PC-3 (cell line): ENCODE measurements around the gene JAKMIP1.

Experiments used
- CTCF ChIP-seq: fragments of 300-600 bp; sonication (generic); conservative IDR thresholded peaks from 2 replicates; pipeline ENCODE4 v1.5.1; 2017; ENCODE audit warnings: antibody characterized with exemption, low read depth, mild to moderate bottlenecking, low read length
- EZH2 ChIP-seq: fragments of 300-600 bp; sonication (generic); IDR thresholded peaks from one replicate; pipeline ENCODE4 v1.6.1; 2017; ENCODE audit warnings: antibody characterized with exemption, mild to moderate bottlenecking, low read length; ENCODE audit not compliant: unreplicated experiment
- EZH2phosphoT487 ChIP-seq: fragments of 300-600 bp; sonication (generic); IDR thresholded peaks from 2 replicates; pipeline ENCODE4 v1.6.1; 2018; ENCODE audit warnings: mild to moderate bottlenecking, antibody characterized with exemption, low read length, borderline replicate concordance

GRCh38 chr4:6184169-6184568 lies 16.2 kb downstream of the JAKMIP1 start:
- TF ChIP-seq CTCF (no peak), EZH2 (no peak), EZH2phosphoT487 (no peak)
